GM08714 (cell line): ENCODE measurements around the gene ZGLP1.

Experiments
- H3K4me3 ChIP-seq: fragments of 200-500 bp; sonication (Bioruptor generic); 2 replicates; pipeline ENCODE4 v1.5.1; 2014; ENCODE audit warnings: mild to moderate bottlenecking, low read length, inconsistent platforms
- ZNF274 ChIP-seq: IDR thresholded peaks from 2 replicates; pipeline ENCODE4 v1.6.1; 2012; ENCODE audit warnings: mild to moderate bottlenecking, low read depth, low read length

The ZGLP1 gene

DNA sequence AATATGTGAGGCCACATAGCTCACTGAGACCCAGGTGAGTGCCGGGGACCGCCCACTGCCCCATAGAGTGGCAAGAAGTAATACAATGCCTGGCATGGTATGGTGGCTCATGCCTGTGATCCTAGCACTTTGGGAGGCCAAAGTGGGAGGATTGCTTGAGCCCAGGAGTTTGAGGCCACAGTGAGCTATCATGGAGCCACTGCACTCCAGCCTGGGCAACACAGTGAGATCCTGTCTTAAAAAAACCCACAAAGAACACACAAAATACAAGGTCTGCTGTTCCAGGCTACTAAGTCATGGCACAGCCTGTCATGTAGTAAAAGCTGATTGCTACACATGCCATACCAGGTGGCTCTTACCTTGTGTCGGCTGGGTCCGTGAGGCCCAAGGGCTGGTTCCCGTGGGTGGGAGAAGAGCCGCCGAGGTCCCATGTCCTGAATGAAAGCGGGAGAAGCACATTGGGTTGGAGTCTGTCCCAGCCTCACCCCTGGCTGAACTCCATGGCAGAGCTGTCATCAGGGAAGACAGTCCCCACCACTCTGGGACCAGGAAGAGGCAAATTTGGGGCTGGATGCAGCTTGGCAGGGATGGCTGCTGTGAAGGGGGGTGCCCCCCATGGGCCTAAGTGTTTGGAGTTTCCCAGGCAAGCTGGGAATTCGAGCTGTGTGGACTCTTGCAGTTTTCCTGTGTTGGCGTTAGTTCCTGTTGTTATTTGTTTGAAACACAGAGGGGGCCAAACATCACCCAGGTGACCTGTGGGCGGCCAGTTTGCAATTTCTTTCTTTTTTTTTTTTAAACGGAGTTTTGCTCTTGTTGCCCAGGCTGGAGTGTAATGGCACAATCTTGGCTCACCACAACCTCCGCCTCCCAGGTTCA is 9.4 kb upstream of the ZGLP1 start:
- H3K4me3 ChIP-seq, result no peak overlapping the region
- no peak for TF ChIP-seq ZNF274

GRCh38 chr19:10317857-10318462 is 8.3 kb upstream of the ZGLP1 start:
- H3K4me3 ChIP-seq, result no peak overlapping the region
- no peak for TF ChIP-seq ZNF274

- H3K4me3 ChIP-seq, result no peak overlapping the region
- TF ChIP-seq ZNF274, result no peak
Measured at GRCh38 chr19:10317045-10317856, 7.6 kb upstream of the ZGLP1 start.

DNA sequence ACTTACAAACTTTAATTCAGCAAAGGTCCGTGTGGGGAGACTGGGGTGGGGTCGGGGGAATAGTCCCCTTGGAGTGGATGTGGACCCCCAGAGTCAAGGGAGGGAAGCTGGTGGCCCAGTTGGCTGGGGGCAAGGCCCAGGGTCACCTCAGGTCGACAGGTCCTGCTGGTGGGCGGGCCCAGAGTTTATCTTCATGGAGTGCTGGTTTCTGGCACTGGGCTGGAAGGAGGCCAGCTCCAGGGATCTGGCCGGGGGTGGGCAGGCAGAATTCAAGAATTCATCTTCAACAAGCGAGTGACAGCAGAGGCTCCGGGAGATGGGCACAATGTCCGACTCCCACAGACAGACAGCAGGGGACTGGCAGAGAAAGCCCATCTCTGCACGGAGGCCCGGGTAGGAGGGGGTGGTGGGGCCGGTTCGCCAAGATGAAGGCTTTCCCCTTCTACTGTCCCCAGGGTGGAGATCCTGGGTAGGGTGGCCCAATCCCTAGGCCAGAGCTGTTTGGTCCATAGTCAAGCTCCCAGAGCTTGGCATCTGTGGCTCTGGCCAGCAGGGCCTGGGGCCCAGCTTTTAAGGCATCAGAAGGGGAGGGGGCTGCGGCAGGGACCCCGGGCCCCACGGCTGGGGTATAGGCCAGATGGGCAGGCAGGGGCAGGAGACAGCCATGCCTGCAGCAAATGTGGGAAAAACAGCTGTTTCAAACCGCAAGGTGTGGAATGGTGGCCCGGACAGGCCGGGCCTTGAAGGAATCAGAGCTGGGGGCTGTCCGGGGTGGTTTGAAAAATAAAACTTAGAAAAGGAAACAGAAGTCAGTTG is 6.8 kb upstream of the ZGLP1 start:
- no peak for TF ChIP-seq ZNF274
- H3K4me3 ChIP-seq, result no peak overlapping the region; the same call in 1 of the 2 replicates

GRCh38 chr19:10315335-10316214 is 6.0 kb upstream of the ZGLP1 start, which contains the start of gene FDX2:
TSS of gene FDX2 (minus strand) at chr19:10316015. CDS start at chr19:10315996, 19 bp downstream.
- peak within 1 kb of the TSS; percentile 64 for H3K4me3 ChIP-seq
- TF ChIP-seq ZNF274, result no peak

- no peak for TF ChIP-seq ZNF274
Measured at GRCh38 chr19:10306327-10306726, 3.3 kb downstream of the ZGLP1 start.

GRCh38 chr19:10305139-10305806 is 4.3 kb downstream of the ZGLP1 start:
- TF ChIP-seq ZNF274, result no peak
- H3K4me3 ChIP-seq, result no peak overlapping the region

More at GRCh38 chr19:10306327-10306726, 3.3 kb downstream of the ZGLP1 start:
- H3K4me3 ChIP-seq, result no peak overlapping the region

GRCh38 chr19:10299545-10300458 is 9.8 kb downstream of the ZGLP1 start:
- H3K4me3 ChIP-seq, result no peak overlapping the region
- TF ChIP-seq ZNF274, result no peak

- TF ChIP-seq ZNF274, result no peak
- H3K4me3 ChIP-seq, result peak overlapping the region; percentile 42; the same call in 1 of the 2 replicates
Measured at GRCh38 chr19:10295847-10296591, 13.6 kb downstream of the ZGLP1 start.

DNA sequence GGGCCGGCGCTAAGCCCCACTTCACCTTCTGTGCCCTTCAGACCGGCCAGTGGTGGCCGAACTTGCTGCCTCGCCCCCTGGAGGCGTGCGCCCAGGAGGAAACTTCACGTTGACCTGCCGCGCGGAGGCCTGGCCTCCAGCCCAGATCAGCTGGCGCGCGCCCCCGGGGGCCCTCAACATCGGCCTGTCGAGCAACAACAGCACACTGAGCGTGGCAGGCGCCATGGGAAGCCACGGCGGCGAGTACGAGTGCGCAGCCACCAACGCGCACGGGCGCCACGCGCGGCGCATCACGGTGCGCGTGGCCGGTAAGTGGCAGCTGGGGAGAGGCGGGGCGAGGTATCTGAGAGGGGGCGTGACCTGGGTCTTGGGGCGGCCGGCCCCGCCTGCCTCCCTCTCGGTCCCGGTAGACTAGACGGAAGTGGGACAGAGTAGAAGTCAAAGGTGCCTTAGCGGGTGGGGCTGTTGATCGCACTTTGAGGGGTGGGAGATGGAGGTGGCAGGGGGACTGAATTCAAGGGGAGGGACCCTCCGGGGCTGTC is 14.2 kb downstream of the ZGLP1 start:
- no peak for TF ChIP-seq ZNF274
- peak overlapping the region; percentile 42; the same call in 1 of the 2 replicates for H3K4me3 ChIP-seq
